Amniotic epithelial cell (primary cell): ENCODE data around the gene ZNF536.

Source experiments
- DNase-seq: peaks from one replicate; pipeline ENCODE4 v3.0.0-alpha.2; 2010; ENCODE audit warnings: low read depth

ZNF536 gene

GRCh38 chr19:30529876-30530275 lies 157.7 kb downstream of the ZNF536 start:
- no peak for DNase-seq

GRCh38 chr19:30530751-30531150 lies 158.6 kb downstream of the ZNF536 start:
- DNase-seq, result no peak

DNA sequence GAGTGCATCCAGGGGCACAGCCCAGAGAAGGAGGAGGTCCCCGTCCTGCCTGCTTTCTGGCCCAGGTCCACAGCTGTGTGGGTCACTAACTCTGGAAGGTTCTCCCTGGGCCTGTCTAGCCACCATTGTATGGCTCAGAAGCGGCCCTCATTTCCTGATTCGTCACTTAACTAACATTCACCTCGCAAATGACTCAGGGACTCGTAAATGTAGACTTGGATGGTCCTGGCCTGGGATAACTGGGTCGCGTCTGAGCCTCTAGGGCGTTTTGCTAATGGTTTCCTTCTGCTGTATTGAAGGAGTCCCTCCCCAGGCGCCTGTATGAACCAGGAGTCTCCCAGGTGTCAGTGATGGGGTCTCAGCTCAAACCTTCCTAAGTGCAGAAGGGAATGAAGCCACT lies 162.8 kb downstream of the ZNF536 start:
- no peak for DNase-seq

- DNase-seq, result no peak
Measured at GRCh38 chr19:30536975-30537374, 164.8 kb downstream of the ZNF536 start.

- no peak for DNase-seq
Measured at GRCh38 chr19:30539315-30539714, 167.1 kb downstream of the ZNF536 start.

DNA sequence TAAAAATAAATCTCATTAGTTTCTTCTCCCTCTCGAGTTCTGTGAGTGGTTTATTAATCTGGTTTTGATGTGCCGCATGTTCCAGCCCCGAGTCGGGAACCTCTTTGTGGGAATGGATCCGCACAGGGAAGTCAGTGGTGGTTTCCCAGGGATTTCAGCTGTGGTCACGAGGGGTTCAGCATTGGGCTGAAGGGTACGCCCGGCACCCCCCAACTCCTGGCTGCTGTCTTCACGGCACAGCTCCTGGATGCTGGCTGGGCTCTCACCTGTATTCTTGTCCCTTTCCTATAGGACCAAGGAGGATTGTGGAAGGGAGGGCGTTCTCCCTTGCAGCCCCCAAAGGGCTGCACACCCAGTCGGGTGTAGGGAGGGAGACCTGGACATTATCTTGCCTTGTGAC lies 167.8 kb downstream of the ZNF536 start:
- DNase-seq, result no peak

DNA sequence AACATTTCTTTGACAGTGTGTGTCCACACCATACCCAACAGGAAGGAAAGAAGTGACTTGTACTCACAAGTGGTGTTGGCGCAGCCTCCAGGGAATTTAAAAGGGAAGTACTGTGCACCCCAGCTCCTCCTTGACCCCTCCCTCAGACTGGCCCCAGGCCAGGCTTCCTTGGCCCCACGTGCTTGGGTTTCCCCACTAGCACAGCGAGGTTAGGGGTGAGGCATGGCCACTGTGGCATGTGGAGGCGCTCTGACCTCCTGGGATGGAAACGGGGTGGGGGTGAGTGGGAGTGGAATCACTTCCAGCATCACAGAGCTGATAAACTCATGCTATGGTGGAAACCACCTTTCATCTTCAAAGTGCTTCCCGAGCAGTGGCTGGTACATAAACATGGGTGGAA lies 168.6 kb downstream of the ZNF536 start:
- no peak for DNase-seq

- DNase-seq, result no peak
Measured at GRCh38 chr19:30541575-30541974, 169.4 kb downstream of the ZNF536 start.

GRCh38 chr19:30543243-30543945 lies 171.2 kb downstream of the ZNF536 start:
- DNase-seq, result no peak

- DNase-seq, result no peak
Measured at GRCh38 chr19:30545752-30546151, 173.6 kb downstream of the ZNF536 start.

GRCh38 chr19:30546332-30546731 lies 174.1 kb downstream of the ZNF536 start:
- no peak for DNase-seq

DNA sequence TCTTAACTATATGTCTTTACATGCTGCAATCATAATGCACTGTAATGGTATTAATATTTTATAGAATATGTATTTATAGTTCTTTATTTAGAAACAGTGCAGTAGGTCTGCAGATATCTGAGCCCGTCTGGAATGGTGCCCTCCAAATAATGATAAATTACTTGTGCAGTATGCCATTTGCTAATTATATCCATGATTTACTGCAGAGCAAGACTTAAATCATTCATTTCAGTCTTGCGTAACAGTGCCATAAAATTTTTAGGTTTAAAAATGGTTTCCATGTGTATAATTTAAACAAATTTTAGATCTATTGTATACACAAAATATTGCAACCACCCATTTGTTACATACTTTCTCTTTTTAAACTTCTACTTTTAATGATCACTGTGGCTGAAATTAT lies 175.1 kb downstream of the ZNF536 start:
- no peak for DNase-seq

DNA sequence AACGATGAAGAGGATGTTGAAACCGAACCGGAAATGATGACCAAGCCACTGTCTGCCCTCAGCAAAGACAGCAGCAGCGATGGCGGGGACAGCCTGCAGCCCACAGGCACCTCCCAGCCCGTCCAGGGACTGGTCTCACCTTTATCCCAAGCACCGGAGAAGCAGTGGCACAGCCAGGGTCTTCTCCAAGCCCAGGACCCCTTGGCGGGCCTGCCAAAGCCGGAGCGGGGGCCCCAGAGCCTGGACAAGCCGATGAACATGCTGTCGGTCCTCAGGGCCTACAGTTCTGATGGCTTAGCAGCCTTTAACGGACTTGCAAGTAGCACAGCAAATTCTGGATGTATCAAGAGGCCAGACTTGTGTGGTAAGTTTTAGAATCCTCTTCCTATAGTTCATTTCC lies 177.0 kb downstream of the ZNF536 start:
- no peak for DNase-seq

DNA sequence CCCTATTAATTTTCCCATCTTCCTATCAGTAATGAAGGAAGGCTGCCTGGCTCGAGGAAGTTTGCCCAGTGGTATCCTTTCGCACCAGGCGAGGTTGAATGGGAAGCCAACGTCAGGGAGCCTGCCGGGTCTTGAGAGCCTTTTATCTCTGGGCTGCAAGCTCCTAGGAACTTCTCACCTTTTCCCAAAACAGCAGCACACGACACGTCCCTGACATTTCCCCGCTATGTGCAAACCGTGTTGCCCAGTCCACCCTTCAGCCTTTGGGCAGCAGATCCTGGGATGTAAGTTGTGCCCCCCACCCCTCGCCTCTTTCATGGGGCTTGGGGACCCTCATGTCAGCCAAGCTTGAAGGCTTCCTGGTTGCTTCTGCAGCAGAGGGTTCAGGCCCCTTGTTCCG lies 179.1 kb downstream of the ZNF536 start:
- DNase-seq, result no peak

DNA sequence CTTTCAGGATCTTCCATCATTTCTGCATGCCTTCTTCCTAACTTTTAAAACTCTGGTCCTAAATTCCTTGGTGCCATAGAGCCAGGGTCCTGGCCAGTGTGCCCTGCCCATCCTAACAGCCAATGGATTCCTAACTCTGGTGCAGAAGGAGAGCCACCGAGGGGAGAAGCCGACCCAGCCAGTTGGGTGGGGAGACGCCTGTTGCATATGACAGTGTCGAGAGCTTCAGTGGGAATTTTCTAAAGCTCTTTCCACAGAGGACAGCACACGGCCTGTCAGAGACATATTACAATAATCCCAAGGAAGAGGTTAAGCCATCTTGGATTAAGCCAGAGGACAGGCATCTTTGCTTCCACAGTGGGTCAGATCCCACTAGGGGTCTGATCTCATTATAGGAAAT lies 180.4 kb downstream of the ZNF536 start:
- no peak for DNase-seq

DNA sequence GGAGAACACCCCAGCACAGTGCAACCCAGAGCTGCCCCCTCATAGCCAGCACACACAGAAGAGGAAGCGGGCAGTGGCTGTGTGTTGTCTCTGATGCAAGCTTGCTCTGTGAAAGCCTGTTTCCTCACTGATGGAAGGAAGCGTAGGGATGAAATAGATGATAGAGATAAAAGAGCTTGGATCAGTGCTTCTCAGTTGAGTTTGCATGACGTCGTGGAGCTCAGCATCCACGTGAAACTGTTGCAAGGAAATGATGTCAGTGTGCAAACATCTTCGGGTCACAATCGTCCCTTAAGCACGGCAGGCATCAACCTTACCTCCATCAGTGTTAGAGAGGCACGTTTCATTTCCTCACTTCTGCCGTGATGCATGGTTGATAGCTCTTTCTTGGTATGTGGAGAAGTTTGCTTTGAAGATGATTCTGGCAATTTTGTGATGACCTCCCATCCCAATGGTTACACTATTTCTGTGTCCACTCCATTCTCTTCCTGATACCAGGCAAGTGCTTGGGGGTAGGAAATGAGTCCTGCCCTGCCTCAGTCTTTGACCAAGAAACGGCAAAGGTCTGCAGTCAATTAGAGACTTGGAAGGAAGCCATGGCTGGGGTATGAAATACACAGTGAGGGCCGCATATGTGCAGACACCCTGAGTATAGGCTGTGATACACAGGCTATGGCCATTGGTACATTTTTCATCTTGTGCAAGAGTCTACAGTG lies 183.0 kb downstream of the ZNF536 start:
- no peak for DNase-seq

- no peak for DNase-seq
Measured at GRCh38 chr19:30555791-30556110, 183.6 kb downstream of the ZNF536 start.

GRCh38 chr19:30556230-30556711 lies 184.1 kb downstream of the ZNF536 start:
- no peak for DNase-seq

- no peak for DNase-seq
Measured at GRCh38 chr19:30557212-30557611, 185.0 kb downstream of the ZNF536 start.

DNA sequence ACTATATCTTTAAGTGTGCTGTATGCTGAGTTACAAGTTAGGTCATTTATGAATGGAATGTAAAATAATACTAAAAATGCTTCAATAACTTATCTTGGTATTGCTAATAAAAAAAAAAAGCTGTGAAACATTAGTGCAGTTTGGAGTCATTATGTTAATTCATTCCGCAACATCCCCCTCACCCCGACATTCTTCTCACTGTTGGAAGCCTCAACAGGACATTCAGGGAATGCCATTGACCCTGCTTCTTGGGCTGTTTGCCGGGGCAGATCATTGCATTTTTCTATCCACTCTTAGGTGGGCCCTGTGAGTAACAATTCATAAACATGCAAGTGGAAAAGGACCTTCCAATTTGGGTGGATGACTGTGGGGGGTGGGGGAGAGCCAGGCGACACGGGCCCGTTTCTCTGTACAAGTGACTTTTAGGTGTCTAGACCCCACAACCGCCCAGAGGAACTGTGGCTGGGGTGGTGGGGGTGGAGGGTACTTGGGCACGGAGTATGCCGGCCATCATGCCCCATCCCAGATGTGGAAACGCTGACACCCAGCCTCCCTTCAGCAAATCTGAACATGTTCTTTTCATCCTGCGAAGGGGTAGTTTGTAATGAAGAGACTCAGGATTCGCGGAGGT lies 185.9 kb downstream of the ZNF536 start:
- no peak for DNase-seq

DNA sequence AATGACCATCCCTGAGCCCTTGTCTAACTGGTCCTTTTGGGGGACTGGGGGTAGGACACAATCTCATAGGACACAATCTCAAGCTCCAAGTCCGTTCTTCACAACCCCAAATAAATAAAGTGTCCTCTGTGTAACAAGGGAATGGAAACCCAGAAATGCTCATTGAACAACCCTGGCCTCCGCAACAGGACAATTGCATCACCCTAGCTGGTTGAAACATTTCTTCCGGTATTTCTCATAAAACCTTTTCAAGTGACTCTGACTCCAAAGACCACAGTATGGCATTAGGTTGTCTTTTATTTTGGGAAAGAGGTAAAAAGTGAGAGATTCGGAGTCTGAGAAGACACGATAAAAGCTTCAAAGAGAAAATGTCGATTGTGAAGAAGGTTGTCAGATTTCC lies 186.6 kb downstream of the ZNF536 start:
- no peak for DNase-seq

DNA sequence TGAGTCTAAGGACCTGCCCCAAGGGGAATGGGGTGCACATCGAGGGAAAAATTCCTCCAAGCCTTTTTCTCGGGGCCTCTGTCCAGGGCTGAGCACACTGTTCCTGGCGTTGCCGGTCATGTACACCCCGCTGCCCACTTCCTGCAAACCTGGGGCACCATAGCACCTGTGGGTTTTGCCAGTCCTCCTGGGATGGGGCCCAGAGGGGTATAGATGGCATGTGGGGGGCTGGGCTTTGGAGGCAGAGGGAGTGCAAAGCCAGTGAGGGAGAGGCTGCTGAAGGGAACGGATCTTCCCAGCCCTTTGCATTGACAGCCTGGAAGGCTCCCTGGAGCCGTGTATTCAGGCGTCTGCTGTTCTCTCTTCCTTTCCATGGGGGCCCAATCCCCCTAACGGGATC lies 187.3 kb downstream of the ZNF536 start:
- no peak for DNase-seq

DNA sequence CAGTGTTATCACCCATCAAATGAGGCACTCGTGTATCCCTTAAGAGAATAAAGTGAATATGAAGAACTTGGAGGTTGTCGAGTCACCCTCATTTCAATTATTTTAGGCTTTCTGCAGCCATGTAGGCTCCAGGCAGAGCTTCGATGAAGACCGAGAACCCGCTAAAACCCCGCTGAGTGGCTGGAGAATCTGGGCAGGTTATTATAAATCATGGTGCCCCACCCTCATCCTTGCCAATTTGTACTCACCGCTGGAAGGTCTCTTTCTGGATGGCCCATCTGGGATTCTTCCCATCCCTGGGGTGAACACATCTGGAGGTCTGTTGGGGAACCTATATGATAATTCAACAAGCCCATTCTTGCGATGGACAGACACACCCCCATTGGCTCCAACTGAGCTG lies 190.8 kb downstream of the ZNF536 start:
- DNase-seq, result no peak
